A673 (cell line): ENCODE results near the gene PNLIPRP3. TPM values are rescaled to one million over a fixed set of nuclear protein-coding genes. Genes with fewer than 3 reads are reported as not detected.

ENCODE experiments used
- BruUV-seq: library from RNA; stranded (reverse); fragments of 400-500 nt; replicated peaks from 2 replicates; lab custom pipeline; 2021; lab: Mats Ljungman, UMichigan
- CTCF ChIA-PET: fragments of 300-600 bp; sonication (Branson Sonifier 250); formaldehyde crosslinking; loops from one replicate; lab custom pipeline; 2022; ENCODE audit warnings: antibody characterized with exemption; lab: Charles Lee
- POLR2A ChIA-PET: fragments of 300-600 bp; sonication (Branson Sonifier 250); formaldehyde crosslinking; loops from one replicate; lab custom pipeline; 2022; ENCODE audit warnings: antibody characterized with exemption; ENCODE audit not compliant: low non-redundant PET; lab: Charles Lee
- DNase-seq: peaks from one replicate; pipeline ENCODE4 v3.0.0-alpha.2; 2015; ENCODE audit warnings: low spot score
- H3K27ac ChIP-seq: fragments of 200-600 bp; sonication (generic); 2 replicates; pipeline ENCODE4 v1.5.1; 2016; ENCODE audit warnings: mixed run types, low read depth, mild to moderate bottlenecking, mixed read lengths, antibody characterized with exemption, low read length; ENCODE audit not compliant: poor library complexity, severe bottlenecking
- H3K27me3 ChIP-seq: fragments of 200-600 bp; sonication (generic); replicated peaks from 2 replicates; pipeline ENCODE4 v1.6.1; 2017; ENCODE audit warnings: mixed run types, low read depth, mild to moderate bottlenecking, mixed read lengths, antibody characterized with exemption, low read length; ENCODE audit not compliant: insufficient read depth, poor library complexity
- H3K36me3 ChIP-seq: fragments of 200-600 bp; sonication (generic); 2 replicates; pipeline ENCODE4 v1.6.1; 2016; ENCODE audit warnings: mixed run types, mild to moderate bottlenecking, mixed read lengths, antibody characterized with exemption, low read length; ENCODE audit not compliant: insufficient read depth, poor library complexity, severe bottlenecking
- H3K4me1 ChIP-seq: fragments of 200-600 bp; sonication (generic); 2 replicates; pipeline ENCODE4 v1.6.1; 2017; ENCODE audit warnings: mixed run types, mild to moderate bottlenecking, mixed read lengths, antibody characterized with exemption, low read length; ENCODE audit not compliant: insufficient read depth, poor library complexity, severe bottlenecking
- H3K4me3 ChIP-seq: fragments of 200-600 bp; sonication (generic); 2 replicates; pipeline ENCODE4 v1.5.1; 2016; ENCODE audit warnings: low read depth, mixed run types, mild to moderate bottlenecking, mixed read lengths, low read length; ENCODE audit not compliant: poor library complexity, severe bottlenecking
- H3K9me3 ChIP-seq: fragments of 200-600 bp; sonication (generic); 2 replicates; pipeline ENCODE4 v1.6.1; 2016; ENCODE audit warnings: mixed run types, low read depth, mild to moderate bottlenecking, mixed read lengths, antibody characterized with exemption, low read length; ENCODE audit not compliant: poor library complexity, severe bottlenecking
- CTCF ChIP-seq: fragments of 300-800, 200-600 bp; sonication (generic); conservative IDR thresholded peaks from 2 replicates; pipeline ENCODE4 v1.5.1; 2017; ENCODE audit warnings: low read depth, mild to moderate bottlenecking, antibody characterized with exemption, low read length, moderate library complexity, mixed read lengths
- EZH2 ChIP-seq: fragments of 200-600 bp; sonication (generic); IDR thresholded peaks from 2 replicates; pipeline ENCODE4 v1.6.1; 2017; ENCODE audit warnings: borderline replicate concordance, low read depth, mild to moderate bottlenecking, mixed read lengths, antibody characterized with exemption, low read length; ENCODE audit not compliant: poor library complexity, severe bottlenecking
- intact Hi-C: fragments of 100-400 bp; cut with micrococcal nuclease; formaldehyde crosslinking; loops from one replicate; pipeline ENCODE4 v1.10.0; 2022; ENCODE audit not compliant: unreplicated experiment
- total RNA-seq: library from RNA; stranded (reverse); gene quantifications from 2 replicates; pipeline ENCODE4 v1.2.3, GENCODE V29; 2021

The PNLIPRP3 gene
- total RNA-seq, 1 experiment from 2014 or later = not detected

- Histone ChIP-seq H3K4me3 (no peak overlapping the region), H3K9me3 (no peaks in the 10 kb centered on the region), H3K36me3 (no peaks in the 10 kb centered on the region), H3K4me1 (no peaks in the 10 kb centered on the region), H3K27ac (no peak overlapping the region), H3K27me3 (peaks cover 79% of the 10 kb centered on the region)
- BruUV-seq = no TSS peak
- ChIA-PET POLR2A (no interaction called here), CTCF (no interaction called here)
- no peak for DNase-seq
- intact Hi-C loops = no loop called here
- TF ChIP-seq EZH2 = no peak
- TF ChIP-seq CTCF = no peak
These were observed 18.9 kb upstream of the PNLIPRP3 start for GRCh38 chr10:116408719-116409118.

GRCh38 chr10:116410351-116410750 is 17.3 kb upstream of the PNLIPRP3 start:
- BruUV-seq = no TSS peak
- CTCF ChIA-PET = no interaction called here

GRCh38 chr10:116417821-116418220 is 9.8 kb upstream of the PNLIPRP3 start:
- CTCF ChIA-PET = no interaction called here
- no peak overlapping the region for H3K4me3 ChIP-seq
- H3K4me1 ChIP-seq = no peaks in the 10 kb centered on the region
- no peaks in the 10 kb centered on the region for H3K36me3 ChIP-seq
- no peak overlapping the region for H3K27ac ChIP-seq
- intact Hi-C loops = no loop called here
- POLR2A ChIA-PET = no interaction called here
- DNase-seq = peak; percentile 4
- no peak for TF ChIP-seq EZH2
- TF ChIP-seq CTCF = no peak
- H3K9me3 ChIP-seq = no peaks in the 10 kb centered on the region
- H3K27me3 ChIP-seq = peaks cover 18% of the 10 kb centered on the region
- BruUV-seq = no TSS peak

More at GRCh38 chr10:116410351-116410750, 17.3 kb upstream of the PNLIPRP3 start:
- Histone ChIP-seq H3K36me3 (no peaks in the 10 kb centered on the region), H3K9me3 (no peaks in the 10 kb centered on the region), H3K27me3 (peaks cover 75% of the 10 kb centered on the region), H3K4me3 (no peak overlapping the region), H3K4me1 (no peaks in the 10 kb centered on the region), H3K27ac (no peak overlapping the region)
- intact Hi-C loops = no loop called here
- POLR2A ChIA-PET = no interaction called here
- DNase-seq = no peak
- no peak for TF ChIP-seq CTCF
- no peak for TF ChIP-seq EZH2
